HuH-7.5 (cell line): ENCODE results near the gene PRKCE.
"Not testable (repeated sequence)": the region's sequence is repeated elsewhere in the genome, so short reads cannot be mapped to it uniquely, and the experiment has no call there.

ENCODE experiments used
- DNase-seq: peaks from one replicate; pipeline ENCODE4 v3.0.0; 2011; ENCODE audit warnings: low spot score

The PRKCE gene

DNA sequence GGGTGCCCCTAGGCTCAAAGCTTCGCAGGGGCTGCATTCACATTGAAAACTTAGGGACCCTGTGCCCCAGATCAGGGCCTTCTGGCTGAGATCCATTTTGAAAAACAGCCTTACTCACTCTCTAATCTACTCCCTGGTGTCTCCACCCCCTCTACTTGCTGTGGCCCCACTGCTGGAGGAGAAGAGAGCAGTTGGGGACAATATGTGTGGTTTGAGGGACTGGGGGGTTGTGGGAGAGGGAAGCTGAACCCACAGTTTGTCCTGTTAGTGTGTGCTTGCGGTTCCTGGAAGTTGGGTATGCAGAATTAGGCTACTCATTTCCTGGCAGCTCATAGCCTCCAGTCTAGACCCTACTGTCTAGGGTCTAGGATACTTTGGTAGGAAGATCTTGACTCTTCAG, 211.4 kb downstream of the PRKCE start:
- no peak for DNase-seq

DNA sequence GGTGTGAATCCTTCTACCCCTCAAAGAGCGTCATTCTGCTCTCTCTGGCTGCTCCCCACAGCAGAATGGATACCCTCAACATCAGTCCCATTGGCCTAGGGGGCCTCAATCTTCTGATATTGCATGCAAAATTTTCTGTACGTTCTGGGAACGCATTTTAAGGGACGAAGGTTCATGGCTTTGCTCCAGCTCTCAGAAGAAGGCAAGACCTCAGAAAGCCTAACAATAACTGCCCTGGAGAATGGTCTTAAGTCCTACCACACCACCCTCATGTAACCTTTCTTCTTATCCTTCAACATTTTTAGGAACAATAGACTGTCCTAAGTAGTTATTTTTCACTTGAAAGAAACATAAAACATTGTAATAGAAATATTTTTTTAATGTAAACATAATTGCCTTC, 212.6 kb downstream of the PRKCE start:
- DNase-seq, result no peak

DNA sequence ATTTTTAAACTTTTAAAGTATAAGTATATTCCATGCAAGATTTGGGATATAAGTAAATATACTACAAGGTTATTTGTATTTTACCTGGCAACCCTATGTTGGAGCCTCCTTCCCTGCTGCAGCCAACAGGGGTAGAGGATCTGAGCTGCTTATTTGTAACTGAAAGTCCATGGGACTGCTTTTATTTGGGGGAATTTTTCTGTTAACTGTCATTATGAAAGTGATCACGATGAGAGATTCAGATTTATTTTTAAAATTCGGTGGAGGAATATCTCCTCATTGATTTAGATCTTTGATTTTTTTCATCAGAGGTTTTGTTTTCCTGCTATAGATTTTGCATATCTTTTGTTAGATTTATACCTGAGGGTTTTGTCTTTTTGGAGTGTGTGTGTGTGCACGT, 215.9 kb downstream of the PRKCE start:
- no peak for DNase-seq

DNA sequence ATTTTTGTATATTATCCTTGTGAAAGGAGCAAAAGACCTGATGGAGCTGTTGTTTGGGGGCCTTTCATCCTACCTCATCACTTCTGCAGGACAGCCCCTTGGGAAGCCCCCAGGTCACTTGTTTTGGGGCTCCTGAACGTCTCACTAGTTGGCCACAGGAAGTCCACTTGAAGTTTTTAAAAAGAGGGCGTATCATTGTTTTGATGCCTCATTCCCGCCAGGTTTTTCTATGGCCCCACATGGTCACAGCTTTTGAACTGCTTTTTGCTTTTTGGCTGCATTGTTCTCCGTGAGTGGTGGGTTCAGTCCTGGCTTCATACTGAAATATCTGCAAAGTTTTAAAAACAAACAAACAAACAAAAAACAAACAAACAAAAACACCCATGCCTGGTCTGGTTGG, 216.3 kb downstream of the PRKCE start:
- no peak for DNase-seq

DNA sequence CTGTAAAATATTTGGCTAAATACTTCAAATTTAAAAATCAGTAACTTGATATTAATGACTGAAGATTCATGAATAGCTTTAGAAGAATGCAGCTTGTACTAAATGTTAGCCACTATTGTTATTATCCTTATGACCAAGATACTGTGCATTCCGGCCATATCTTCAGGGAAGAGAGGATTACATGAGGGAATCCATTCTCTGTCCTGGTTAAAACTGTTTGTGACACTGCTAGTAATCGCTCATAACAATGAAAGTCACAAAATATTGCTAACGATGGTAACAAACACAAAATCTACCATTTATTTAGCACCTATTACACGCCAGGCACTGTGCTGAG, 217.7 kb downstream of the PRKCE start:
- no peak for DNase-seq

DNA sequence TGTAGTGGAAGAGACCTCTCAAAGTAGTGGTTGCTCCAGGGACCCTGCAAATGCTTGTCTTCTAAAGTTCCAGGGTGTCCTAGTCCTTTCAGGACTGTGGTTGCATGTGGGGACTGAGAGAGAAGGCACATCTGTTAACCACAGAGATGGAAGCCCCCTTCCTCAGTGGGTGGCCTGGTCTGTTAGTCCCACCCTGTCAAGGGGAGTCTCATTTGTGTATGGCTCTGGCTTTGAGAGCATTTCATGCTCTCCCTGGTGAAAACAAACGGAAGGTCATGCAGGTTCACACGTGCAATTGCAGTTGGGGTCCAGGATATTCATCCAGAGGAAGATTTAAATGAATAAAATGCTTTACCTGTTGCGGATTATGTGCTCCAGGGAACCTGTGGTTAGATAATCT, 219.6 kb downstream of the PRKCE start:
- DNase-seq, result no peak

DNA sequence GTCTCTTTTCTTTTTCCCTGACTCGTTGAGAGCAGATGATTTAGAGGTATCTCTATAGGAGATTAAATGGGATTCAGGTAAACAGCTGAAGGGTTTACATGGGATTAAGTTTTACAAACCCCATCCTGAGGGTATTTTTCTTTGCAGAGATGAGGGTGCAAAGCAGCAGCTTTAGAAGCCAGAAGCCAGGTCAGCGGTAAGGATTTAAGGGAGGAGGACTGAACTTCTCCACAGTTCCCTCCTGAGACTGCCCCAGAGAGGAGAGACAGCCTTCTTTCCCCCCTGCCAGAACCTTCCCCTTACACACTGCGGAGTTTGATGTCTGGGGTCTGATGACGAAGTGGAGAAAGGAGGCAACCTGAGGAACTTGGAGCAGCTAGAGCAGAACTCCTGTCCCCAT, 220.1 kb downstream of the PRKCE start:
- DNase-seq, result no peak

DNA sequence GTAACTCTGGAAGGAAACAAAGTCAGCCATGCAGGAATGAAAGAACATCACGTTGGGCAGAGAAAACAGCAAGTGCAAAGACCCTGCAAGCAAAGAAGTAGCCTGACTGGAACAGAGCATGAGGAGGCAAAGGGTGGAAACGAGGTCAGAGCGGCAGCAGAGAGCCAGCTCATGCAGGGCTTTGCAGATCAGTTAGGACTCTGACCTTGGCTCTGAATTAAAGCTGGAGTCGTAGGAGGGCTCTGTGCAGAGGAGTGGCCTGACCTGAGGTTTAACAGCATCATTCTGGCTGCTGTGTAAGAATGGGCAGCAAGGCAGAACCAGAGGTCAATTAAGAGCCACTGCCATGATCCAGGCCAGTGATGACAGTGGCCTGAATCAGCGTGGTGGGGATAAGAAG, 220.7 kb downstream of the PRKCE start:
- DNase-seq, result no peak

DNA sequence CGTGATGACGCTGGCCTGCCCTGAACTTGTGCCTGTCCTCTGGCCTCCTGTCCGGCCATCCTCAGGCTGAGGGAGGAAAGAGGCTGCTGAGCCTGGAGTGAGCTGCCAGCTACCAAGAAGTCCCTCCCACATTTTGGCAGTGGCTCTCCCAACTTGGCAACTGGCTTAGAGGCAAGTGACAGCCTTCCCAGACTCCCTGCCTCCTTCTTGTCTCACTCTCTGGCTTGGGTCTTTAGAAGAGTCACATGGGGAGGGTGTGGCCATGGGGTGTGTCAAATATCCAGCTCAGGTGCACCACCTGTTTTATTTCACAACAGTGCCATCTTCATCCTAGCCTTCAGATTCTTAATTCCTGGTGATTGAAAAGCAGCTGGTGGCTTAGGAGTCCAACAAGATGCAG, 222.9 kb downstream of the PRKCE start:
- DNase-seq, result no peak

DNA sequence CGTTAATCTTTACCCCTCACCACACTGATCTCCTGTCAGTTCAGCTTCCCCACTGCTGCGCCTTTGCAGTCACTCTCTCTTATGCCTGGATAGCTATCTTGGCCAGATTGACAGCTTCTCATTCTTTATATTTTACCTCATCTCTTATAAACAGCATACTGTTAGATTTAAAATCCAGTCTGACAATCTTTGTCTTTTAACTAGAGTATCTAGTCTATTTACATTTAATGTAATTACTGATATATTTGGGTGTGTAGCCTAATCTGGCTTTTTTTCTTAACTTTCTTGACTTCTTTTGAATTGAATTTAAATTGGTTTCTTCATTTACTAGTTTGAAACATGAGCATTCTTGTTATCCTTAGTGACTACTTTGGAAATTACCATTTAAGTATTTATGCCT, 225.1 kb downstream of the PRKCE start:
- DNase-seq, result no peak

DNA sequence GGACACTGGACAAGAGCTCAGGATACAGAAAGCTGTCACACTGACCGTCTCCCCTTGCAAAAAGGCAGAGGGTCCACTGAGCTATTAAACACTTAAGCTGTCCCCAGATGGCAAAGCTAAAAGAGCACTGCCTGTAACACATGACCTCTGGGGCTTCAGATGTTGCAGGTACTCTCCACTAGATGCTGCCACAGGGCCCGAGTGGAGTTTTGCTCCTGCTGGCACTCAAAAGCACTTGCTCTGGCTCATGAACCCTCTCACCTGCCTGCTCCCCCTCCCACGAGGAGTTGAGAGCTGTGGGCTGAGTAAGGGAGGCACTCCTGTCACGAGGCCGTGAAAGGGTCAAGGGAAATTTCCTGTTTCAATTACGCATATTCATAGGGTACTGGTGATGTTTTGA, 227.9 kb downstream of the PRKCE start:
- no peak for DNase-seq

DNA sequence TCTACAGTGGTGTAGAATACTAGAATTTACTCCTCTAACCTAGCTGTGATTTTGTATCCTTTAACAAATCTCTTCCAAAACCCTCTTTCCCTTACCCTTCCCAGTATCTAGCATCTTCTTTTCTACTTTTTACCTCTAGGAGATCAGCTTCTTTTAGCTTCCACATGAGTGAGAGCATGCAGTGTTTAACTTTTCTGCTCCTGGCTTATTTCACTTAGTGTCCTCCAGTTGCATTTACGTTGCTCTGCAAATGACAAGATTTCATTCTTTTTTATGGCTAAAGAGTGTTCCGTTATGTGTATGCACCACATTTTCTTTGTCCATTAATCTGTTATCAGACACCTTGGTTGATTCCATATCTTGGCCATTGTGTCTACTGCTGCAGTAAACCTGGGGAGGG, 228.5 kb downstream of the PRKCE start:
- no peak for DNase-seq

DNA sequence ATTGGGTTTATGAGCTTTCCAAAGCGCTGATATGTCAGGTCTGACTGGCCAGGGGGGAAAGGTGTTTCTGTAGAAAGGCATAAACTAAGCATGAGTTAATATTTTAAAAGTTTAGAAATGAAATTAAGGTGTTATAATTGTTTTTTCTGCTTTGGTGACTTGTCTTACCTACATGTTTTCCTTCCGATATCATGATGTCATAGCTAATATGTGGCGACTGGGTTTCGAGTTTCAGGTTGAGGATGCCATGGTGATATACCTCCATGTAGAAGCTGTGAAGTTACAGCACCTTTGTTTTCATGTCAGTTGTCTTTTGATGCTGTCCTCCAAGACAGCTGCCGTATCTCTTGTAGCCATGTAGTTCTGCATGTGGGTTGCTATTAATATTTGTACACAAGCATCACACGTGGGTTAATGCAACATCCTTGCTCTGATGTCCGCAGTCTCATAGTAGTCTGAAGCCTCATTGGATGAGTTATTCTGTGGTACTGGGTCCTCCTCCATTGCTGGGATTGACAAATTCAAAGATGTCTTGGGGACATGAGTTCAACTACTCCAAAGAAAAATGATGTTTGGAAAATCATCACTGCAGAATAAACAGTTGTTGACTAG, 230.6 kb downstream of the PRKCE start:
- DNase-seq, result no peak

DNA sequence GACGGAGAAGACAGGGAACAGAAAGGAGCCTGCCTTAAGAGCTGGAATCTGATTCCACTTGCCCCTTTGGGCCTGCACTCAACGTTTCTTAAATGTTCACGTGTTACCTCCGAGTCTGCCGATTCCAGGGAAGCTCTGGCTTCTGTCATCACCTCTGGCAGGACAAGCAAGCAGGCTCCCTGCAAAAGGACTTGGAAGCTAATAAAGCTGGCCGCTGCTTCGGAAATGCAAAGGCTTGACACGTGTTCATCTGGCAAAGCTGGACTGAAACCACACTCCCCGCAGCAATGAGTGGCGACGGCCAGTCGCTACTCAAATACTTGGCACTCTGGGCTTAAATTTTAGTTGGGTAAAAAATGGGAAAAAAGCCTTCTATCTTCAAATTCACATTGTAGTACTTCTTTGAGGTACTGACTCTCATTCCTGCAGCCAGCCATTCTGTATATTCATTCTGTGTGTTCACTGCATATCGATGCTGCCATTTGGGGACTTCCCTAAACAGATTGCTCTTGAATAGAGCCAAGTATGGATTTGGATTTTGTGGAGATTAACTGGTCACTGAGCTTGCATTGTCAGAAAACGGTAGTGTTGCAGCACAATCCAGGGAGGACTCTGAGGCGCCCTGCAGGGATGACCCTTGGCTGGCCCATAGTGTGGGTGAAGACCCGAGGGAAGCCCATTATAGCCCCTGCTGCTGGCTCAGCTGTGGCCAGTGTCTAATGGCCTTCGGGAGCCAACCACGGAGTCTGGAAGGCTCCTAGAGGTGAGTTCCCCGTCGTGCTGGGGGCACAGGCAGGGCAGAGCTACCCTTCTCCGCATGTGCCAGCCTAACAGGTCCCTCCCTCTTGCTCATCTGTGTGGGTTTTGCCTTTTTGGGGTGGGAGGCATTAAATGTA, 231.5 kb downstream of the PRKCE start:
- no peak for DNase-seq

DNA sequence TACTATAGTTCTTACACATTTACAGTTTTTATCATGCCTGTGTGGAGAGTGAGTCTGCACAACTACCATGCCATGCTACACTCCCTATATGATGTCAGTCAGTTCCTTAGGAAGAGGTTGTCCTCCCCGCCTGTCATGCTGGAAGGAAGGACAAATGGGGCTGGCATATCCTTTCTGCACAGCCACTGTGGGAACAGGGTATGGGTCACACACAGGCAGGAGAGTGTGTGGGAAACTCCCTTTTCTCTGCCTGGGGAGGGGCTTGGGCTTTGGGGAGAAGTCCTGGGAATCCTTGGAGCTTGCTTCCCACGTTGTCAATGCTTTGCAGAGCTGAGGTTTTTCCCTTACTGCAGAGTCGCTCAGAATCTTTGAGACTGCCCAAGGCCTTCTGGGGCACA, 232.1 kb downstream of the PRKCE start:
- no peak for DNase-seq

DNA sequence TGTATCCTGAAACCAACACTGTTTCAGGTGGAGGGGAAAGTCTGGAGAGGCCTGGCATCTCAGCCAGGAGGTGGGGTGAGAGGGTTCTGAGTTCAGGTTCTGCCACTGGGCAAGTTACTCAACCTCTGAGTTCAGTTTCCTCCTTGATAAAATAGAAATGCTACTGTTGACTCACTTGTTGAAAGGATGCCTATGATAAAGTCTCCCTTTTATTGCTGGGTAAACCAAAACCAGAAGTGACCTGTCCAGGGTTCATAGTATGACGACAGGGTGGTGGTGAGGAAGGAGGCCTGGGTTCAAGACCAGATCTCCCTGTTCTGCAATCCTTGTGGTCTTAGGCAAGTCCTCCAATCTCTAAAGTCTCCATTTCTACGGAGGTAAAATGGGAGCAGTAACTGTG, 232.7 kb downstream of the PRKCE start:
- DNase-seq, result no peak

DNA sequence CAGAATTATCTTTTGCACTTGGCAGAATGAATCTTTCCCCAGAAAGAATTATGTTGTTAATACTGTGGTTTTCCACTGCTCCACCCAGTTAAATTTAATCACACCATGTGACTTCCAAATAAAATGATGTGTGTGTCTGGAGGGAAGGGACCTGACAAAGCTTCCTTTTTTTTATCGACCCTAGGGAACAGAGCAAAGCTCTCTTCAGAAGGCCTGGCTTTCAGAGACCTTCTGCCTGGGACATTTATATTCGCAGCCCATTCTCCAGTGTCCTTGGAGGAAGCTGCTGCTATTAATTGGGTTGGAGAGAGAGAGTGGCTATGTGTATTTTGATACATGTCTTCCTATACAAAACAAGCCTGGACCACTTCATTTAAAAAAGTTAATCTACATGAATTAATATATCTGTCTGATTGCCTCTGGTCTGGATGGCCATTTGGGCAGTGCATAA, 233.7 kb downstream of the PRKCE start:
- no peak for DNase-seq

DNA sequence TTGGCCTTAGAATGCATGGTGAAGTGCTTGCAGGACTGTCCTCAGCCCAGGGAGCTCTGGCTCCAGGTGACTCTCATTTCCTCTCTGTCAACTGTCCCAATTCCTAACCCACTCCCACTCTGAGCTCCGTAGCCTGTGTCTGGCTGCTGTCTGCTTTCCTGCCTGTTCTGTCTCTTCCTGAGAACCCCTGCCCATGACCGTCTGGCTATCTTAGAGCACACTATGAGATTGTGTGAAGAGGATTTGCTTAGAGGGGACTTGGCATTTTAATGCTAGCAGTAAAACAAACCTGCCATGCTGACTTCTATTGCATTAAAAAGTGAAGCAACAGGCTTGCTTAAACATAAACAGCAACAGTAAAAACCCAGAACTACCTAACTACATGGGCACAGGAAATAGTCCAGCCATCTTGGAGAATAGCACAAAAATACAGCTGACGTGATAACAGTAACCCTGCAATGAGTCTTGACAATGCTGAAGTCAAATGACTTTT, 234.7 kb downstream of the PRKCE start:
- DNase-seq, result no peak

DNA sequence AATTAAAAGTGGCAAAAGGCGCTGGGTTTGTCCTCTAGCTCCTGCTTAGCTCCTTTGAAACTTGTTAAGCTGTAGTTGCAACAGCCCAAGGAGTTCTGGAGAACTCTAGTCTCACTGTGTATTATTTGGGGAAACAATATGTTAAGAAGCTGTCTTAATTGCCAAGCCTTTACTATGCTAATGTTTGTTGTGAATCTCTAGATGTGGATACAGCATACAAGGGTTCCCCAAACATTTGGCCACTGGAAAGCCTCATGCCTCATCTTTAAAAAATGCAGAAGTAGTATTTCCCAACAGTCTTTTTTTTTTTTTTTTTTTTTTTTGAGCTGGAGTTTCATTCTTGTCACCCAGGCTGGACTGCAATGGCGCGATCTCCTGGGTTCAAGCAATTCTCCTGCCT, 236.7 kb downstream of the PRKCE start:
- no peak for DNase-seq

DNA sequence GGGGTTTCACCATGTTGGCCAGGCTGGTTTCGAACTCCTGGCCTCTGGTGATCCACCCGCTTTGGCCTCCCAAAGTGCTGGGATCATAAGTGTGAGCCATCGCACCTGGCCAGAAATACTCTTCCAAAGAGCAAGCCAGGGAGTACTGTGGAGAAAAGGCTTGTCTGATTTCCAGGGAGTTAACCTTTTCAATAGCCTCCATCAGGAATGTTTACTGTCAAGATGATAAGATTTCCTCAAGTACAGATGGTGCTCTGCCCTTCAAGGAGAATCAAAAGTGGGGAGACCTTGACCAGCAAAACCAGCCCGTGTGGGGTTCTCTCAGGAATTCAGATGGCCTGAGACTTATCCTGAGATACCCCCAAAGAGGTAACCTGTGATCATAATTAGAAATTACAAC, 237.2 kb downstream of the PRKCE start:
- DNase-seq, result no peak

DNA sequence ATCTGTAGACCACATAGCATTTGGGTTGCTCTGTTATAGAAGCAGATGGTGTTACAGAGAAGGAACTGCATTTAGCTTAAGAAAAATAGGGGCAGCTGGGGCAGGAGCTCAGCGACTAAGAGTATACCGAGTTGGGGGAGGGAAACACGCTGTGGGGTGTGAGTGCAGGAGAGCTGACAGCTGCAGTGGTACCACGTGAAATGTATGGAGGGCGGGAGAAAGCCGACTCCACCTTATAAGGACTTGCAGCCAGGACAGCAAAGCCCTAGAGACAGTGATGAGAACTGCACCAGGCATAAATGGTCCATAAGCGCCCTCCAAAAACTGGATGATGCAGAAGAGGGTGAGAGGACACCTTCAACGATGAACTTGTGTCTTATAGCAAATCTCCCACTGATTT, 237.6 kb downstream of the PRKCE start:
- DNase-seq, result no peak

DNA sequence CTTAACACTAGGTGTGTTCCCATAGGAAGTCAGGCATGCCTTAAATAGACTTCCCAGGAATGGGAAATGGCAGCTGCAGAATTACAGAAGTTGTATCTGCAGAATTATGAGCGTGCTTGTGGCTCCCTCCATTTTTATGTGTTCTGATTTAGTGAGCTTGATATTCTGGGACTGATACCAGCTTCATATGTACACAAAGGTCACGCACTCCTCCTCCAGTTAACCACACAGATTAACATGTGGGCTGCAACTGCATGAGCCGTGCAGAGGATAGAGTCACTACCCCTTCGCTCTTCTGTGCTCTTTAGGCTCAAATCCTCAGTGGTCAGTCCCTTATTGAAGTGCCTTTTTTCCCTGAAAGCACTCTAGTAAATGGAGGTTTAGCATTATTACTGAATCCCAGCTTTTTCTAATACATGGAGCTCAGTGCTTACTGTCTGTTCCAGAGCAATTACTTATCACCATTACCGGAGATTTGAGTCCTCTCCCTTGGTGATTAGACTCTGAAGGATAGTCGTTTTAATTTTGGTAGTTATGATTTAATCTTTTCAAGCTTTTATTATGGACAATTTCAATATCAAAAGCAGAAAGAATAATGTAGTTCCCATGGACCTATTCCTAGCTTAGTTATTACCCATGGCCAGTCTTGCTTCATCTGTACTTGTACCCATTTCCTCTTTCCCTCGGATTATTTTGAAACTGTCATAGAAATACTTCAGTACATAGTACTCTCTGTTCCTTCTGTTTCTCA, 238.3 kb downstream of the PRKCE start:
- DNase-seq, result no peak

DNA sequence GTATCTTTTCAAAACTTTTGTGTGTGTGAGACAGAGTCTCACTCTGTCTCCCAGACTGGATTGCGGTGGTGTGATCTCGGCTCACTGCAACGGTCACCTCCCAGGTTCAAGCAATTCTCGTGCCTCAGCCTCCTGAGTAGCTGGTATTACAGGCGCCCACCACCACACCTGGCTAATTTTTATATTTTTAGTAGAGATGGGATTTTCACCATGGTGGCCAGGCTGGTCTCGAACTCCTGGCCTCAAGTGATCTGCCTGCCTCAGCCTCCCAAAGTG, 238.8 kb downstream of the PRKCE start:
- DNase-seq, result not testable (repeated sequence)
